Activated CD8-positive, alpha-beta T cell treated with anti-CD3 and anti-CD28 coated beads, Interleukin-2, amount 10 ng/mL, durations not matched to agents 7 days and 5 days (primary cell): ENCODE measurements around the gene CDK13. TPM values are rescaled to one million over a fixed set of nuclear protein-coding genes. Genes with fewer than 3 reads are reported as not detected.

Source experiments
- ATAC-seq: fragments of 150-1000 bp; cut with Tn5 transposase; one replicate; pipeline ENCODE4 v1.10.0; 2021; ENCODE audit warnings: moderate library complexity
- CTCF ChIA-PET: fragments of 350-600 bp; sonication (Branson Sonifier 250); formaldehyde crosslinking; loops from one replicate; lab custom pipeline; 2021; ENCODE audit warnings: antibody characterized with exemption; lab: Charles Lee
- POLR2A ChIA-PET: fragments of 350-600 bp; sonication (Branson Sonifier 250); formaldehyde crosslinking; loops from one replicate; lab custom pipeline; 2021; ENCODE audit warnings: antibody characterized with exemption; lab: Charles Lee
- DNase-seq: peaks from one replicate; pipeline ENCODE4 v3.0.0-alpha.2; 2020
- H3K27ac Mint-ChIP-seq: one replicate; pipeline ENCODE4 v1.8.0; 2021; ENCODE audit warnings: mild to moderate bottlenecking, mixed read lengths
- H3K27me3 Mint-ChIP-seq: one replicate; pipeline ENCODE4 v1.8.0; 2021; ENCODE audit warnings: low read depth, mixed read lengths
- H3K36me3 Mint-ChIP-seq: one replicate; pipeline ENCODE4 v1.8.0; 2021; ENCODE audit warnings: low read depth, mixed read lengths
- H3K4me1 Mint-ChIP-seq: one replicate; pipeline ENCODE4 v1.8.0; 2021; ENCODE audit warnings: low read depth, mixed read lengths
- H3K4me3 Mint-ChIP-seq: one replicate; pipeline ENCODE4 v1.8.0; 2021; ENCODE audit warnings: mild to moderate bottlenecking, mixed read lengths
- H3K9me3 Mint-ChIP-seq: one replicate; pipeline ENCODE4 v1.8.0; 2022; ENCODE audit warnings: mixed read lengths; ENCODE audit not compliant: insufficient read depth
- total RNA-seq, 2 experiments: library from RNA; stranded (reverse); gene quantifications; one replicate each; pipeline ENCODE4 v1.2.3, GENCODE V29; 2021

CDK13 gene
- total RNA-seq, 2 experiments from 2014 or later: 46.7 to 49.0 TPM

GRCh38 chr7:40015790-40016296 is 65.8 kb downstream of the CDK13 start:
- Mint-ChIP-seq H3K4me3 (no peak overlapping the region), H3K27ac (no peak overlapping the region), H3K4me1 (peaks cover 8% of the 10 kb centered on the region), H3K36me3 (peaks cover 19% of the 10 kb centered on the region), H3K27me3 (no peaks in the 10 kb centered on the region), H3K9me3 (no peaks in the 10 kb centered on the region)
- DNase-seq (no peak), ATAC-seq (no peak)
- ChIA-PET POLR2A (no interaction called here), CTCF (interaction anchor here (1.7 kb wide), 1 partner anchor 16 kb away, joined by 3 read pairs; no protein-coding TSS in a partner anchor)

- Mint-ChIP-seq H3K9me3 (no peaks in the 10 kb centered on the region), H3K4me3 (no peak overlapping the region), H3K27me3 (no peaks in the 10 kb centered on the region), H3K4me1 (peaks cover 15% of the 10 kb centered on the region), H3K27ac (no peak overlapping the region), H3K36me3 (peaks cover 21% of the 10 kb centered on the region)
- no peak for DNase-seq
- no peak for ATAC-seq
- ChIA-PET POLR2A (no interaction called here), CTCF (no interaction called here)
Observed at GRCh38 chr7:40019558-40019957, 69.5 kb downstream of the CDK13 start.

GRCh38 chr7:40024048-40024447 is 74.0 kb downstream of the CDK13 start:
- H3K27ac Mint-ChIP-seq: peak overlapping the region; percentile 7

GRCh38 chr7:40024841-40025240 is 74.8 kb downstream of the CDK13 start:
- Mint-ChIP-seq H3K4me3 (no peak overlapping the region), H3K36me3 (peaks cover 23% of the 10 kb centered on the region), H3K4me1 (peaks cover 6% of the 10 kb centered on the region), H3K27me3 (no peaks in the 10 kb centered on the region), H3K27ac (no peak overlapping the region), H3K9me3 (no peaks in the 10 kb centered on the region)
- no peak for ATAC-seq
- DNase-seq: no peak
- ChIA-PET POLR2A (no interaction called here), CTCF (no interaction called here)

More at GRCh38 chr7:40024048-40024447, 74.0 kb downstream of the CDK13 start:
- Mint-ChIP-seq H3K4me1 (peaks cover 6% of the 10 kb centered on the region), H3K27me3 (no peaks in the 10 kb centered on the region), H3K36me3 (peaks cover 23% of the 10 kb centered on the region), H3K9me3 (no peaks in the 10 kb centered on the region), H3K4me3 (no peak overlapping the region)
- DNase-seq: no peak
- ChIA-PET POLR2A (no interaction called here), CTCF (interaction anchor here (1.0 kb wide), 1 partner anchor 48 kb away, joined by 3 read pairs; no protein-coding TSS in a partner anchor)
- no peak for ATAC-seq

GRCh38 chr7:40027545-40027944 is 77.5 kb downstream of the CDK13 start:
- DNase-seq (no peak), ATAC-seq (no peak)
- peaks cover 6% of the 10 kb centered on the region for H3K4me1 Mint-ChIP-seq
- ChIA-PET POLR2A (no interaction called here), CTCF (interaction anchor here (1.4 kb wide), 1 partner anchor 131 kb away, joined by 3 read pairs; no protein-coding TSS in a partner anchor)
- H3K27me3 Mint-ChIP-seq: no peaks in the 10 kb centered on the region
- H3K9me3 Mint-ChIP-seq: no peaks in the 10 kb centered on the region
- no peak overlapping the region for H3K27ac Mint-ChIP-seq
- no peak overlapping the region for H3K4me3 Mint-ChIP-seq
- peaks cover 24% of the 10 kb centered on the region for H3K36me3 Mint-ChIP-seq

- Mint-ChIP-seq H3K9me3 (no peaks in the 10 kb centered on the region), H3K27me3 (no peaks in the 10 kb centered on the region), H3K4me1 (peaks cover 8% of the 10 kb centered on the region), H3K4me3 (no peak overlapping the region), H3K27ac (no peak overlapping the region), H3K36me3 (peaks cover 31% of the 10 kb centered on the region)
- ChIA-PET CTCF (no interaction called here), POLR2A (no interaction called here)
- no peak for ATAC-seq
- DNase-seq: no peak
Observed at GRCh38 chr7:40033826-40034225, 83.8 kb downstream of the CDK13 start.

- ChIA-PET POLR2A (no interaction called here), CTCF (interaction anchor here (4.0 kb wide), 1 partner anchor 10 kb away, joined by 13 read pairs; no protein-coding TSS in a partner anchor)
- ATAC-seq (no peak), DNase-seq (no peak)
- no peaks in the 10 kb centered on the region for H3K27me3 Mint-ChIP-seq
- peaks cover 12% of the 10 kb centered on the region for H3K36me3 Mint-ChIP-seq
- H3K4me3 Mint-ChIP-seq: no peak overlapping the region
- H3K4me1 Mint-ChIP-seq: peaks cover 8% of the 10 kb centered on the region
- H3K27ac Mint-ChIP-seq: no peak overlapping the region
- H3K9me3 Mint-ChIP-seq: no peaks in the 10 kb centered on the region
Observed at GRCh38 chr7:40041456-40041855, 91.4 kb downstream of the CDK13 start.

- Mint-ChIP-seq H3K4me3 (no peak overlapping the region), H3K27me3 (no peaks in the 10 kb centered on the region), H3K36me3 (peaks cover 4% of the 10 kb centered on the region), H3K9me3 (no peaks in the 10 kb centered on the region), H3K27ac (no peak overlapping the region), H3K4me1 (no peaks in the 10 kb centered on the region)
- no peak for DNase-seq
- no peak for ATAC-seq
- ChIA-PET POLR2A (no interaction called here), CTCF (interaction anchor here (1.4 kb wide), 1 partner anchor 9 kb away, joined by 5 read pairs; no protein-coding TSS in a partner anchor)
Observed at GRCh38 chr7:40043164-40043563, 93.1 kb downstream of the CDK13 start.

- H3K27ac Mint-ChIP-seq: no peak overlapping the region
- DNase-seq: no peak
- ATAC-seq: no peak
Observed at GRCh38 chr7:40047661-40048060, 97.6 kb downstream of the CDK13 start.

GRCh38 chr7:40057292-40057691 is 107.2 kb downstream of the CDK13 start:
- Mint-ChIP-seq H3K36me3 (peaks cover 11% of the 10 kb centered on the region), H3K4me3 (no peak overlapping the region), H3K9me3 (no peaks in the 10 kb centered on the region), H3K27me3 (no peaks in the 10 kb centered on the region), H3K27ac (no peak overlapping the region), H3K4me1 (peaks cover 3% of the 10 kb centered on the region)
- POLR2A ChIA-PET: interaction anchor here (1.0 kb wide), 1 partner anchor 107 kb away, joined by 4 read pairs; the partner anchor contains the start of gene CDK13
- CTCF ChIA-PET: interaction anchor here (1.7 to 2.7 kb wide), 2 partner anchors 11 to 160 kb away, joined by 3 to 9 read pairs; no protein-coding TSS in a partner anchor
- DNase-seq (no peak), ATAC-seq (no peak)

More at GRCh38 chr7:40047661-40048060, 97.6 kb downstream of the CDK13 start:
- ChIA-PET POLR2A (no interaction called here), CTCF (interaction anchor here (1.0 to 1.8 kb wide), 2 partner anchors 148 to 152 kb away, joined by 3 to 11 read pairs; no protein-coding TSS in a partner anchor)
- Mint-ChIP-seq H3K27me3 (no peaks in the 10 kb centered on the region), H3K36me3 (peaks cover 10% of the 10 kb centered on the region), H3K4me1 (peaks cover 2% of the 10 kb centered on the region), H3K9me3 (no peaks in the 10 kb centered on the region), H3K4me3 (no peak overlapping the region)

- H3K4me3 Mint-ChIP-seq: no peak overlapping the region
- ChIA-PET CTCF (interaction anchor here (1.3 to 2.7 kb wide), 3 partner anchors 10 to 477 kb away, joined by 3 to 9 read pairs (median 7); no protein-coding TSS in a partner anchor), POLR2A (interaction anchor here (1.0 kb wide), 1 partner anchor 108 kb away, joined by 4 read pairs; the partner anchor contains the start of gene CDK13)
- H3K36me3 Mint-ChIP-seq: peaks cover 16% of the 10 kb centered on the region
- ATAC-seq (no peak), DNase-seq (no peak)
- no peaks in the 10 kb centered on the region for H3K4me1 Mint-ChIP-seq
- no peaks in the 10 kb centered on the region for H3K27me3 Mint-ChIP-seq
- no peaks in the 10 kb centered on the region for H3K9me3 Mint-ChIP-seq
- no peak overlapping the region for H3K27ac Mint-ChIP-seq
Observed at GRCh38 chr7:40058026-40058425, 108.0 kb downstream of the CDK13 start.

GRCh38 chr7:40058636-40059035 is 108.6 kb downstream of the CDK13 start:
- no peaks in the 10 kb centered on the region for H3K27me3 Mint-ChIP-seq
- CTCF ChIA-PET: interaction anchor here (1.3 to 2.7 kb wide), 2 partner anchors 162 to 478 kb away, joined by 7 to 9 read pairs; no protein-coding TSS in a partner anchor
- no peak for DNase-seq
- no peak overlapping the region for H3K27ac Mint-ChIP-seq
- ATAC-seq: no peak
- POLR2A ChIA-PET: no interaction called here
- peaks cover 18% of the 10 kb centered on the region for H3K36me3 Mint-ChIP-seq
- H3K9me3 Mint-ChIP-seq: no peaks in the 10 kb centered on the region
- H3K4me1 Mint-ChIP-seq: no peaks in the 10 kb centered on the region
- H3K4me3 Mint-ChIP-seq: no peak overlapping the region
